Transverse colon (tissue), 4 donors: ENCODE measurements around the gene FCRL6.

Experiments
- POLR2A ChIP-seq: fragments of 450-650 bp; IDR thresholded peaks from one replicate; pipeline ENCODE4 v1.6.1; 2016; ENCODE audit warnings: antibody characterized with exemption, mild to moderate bottlenecking, moderate library complexity
- POLR2AphosphoS5 ChIP-seq, 3 donors: sonication (generic); formaldehyde crosslinking; IDR thresholded peaks; one replicate each; pipeline ENCODE4 v1.6.1; 2016; ENCODE audit warnings: antibody characterized with exemption in 3 of 3
- TF ChIP-seq, protein P1 (sequence below), 5 experiments: fragments of 200-600 bp in 3 of 5; fragments of 450-650 bp in 2 of 5; sonication (generic) in 3 of 5; IDR thresholded peaks; 1 replicate in 2 of 5; 2 replicates in 3 of 5; pipeline ENCODE4 v1.5.1; 2016 to 2017; ENCODE audit warnings: antibody characterized with exemption in 5 of 5, inconsistent platforms in 3 of 5, mild to moderate bottlenecking in 2 of 5, moderate library complexity in 1 of 5

DNA sequence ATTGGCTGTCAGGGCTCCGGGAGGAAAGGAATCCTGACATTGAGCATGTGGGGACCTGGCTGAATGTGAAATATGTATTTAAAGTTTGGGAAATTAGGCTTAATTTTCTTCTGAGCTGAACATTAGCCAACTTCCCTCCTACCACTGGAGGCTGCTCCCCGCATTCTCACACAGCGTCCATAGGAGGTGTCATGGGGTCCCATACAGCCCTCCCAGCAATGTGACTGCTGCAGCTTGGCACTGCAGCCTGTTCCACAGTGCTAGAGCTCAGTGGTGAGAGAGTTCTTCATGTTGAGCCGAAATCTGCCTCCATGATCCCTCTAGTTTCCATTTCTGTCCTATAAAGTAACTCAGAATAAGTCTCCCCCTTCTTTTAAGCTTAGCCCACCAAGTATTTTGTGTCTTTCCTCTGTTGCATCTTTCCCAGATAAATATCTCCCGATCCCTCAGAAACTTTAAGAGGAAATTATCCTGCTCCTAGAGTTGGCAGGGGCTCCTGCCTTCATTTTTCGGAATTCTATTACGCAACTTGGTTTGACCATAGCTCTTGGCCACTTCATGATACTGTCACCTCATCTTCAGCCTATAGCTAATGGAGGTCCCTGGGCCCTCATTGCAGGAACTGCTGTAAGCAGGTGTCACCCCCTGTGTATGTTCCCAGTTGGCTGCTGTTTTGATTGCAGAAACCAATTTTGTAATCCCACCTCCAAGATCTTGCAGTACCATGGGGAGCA lies 2.0 kb downstream of the FCRL6 start:
- TF ChIP-seq, protein P1, sequence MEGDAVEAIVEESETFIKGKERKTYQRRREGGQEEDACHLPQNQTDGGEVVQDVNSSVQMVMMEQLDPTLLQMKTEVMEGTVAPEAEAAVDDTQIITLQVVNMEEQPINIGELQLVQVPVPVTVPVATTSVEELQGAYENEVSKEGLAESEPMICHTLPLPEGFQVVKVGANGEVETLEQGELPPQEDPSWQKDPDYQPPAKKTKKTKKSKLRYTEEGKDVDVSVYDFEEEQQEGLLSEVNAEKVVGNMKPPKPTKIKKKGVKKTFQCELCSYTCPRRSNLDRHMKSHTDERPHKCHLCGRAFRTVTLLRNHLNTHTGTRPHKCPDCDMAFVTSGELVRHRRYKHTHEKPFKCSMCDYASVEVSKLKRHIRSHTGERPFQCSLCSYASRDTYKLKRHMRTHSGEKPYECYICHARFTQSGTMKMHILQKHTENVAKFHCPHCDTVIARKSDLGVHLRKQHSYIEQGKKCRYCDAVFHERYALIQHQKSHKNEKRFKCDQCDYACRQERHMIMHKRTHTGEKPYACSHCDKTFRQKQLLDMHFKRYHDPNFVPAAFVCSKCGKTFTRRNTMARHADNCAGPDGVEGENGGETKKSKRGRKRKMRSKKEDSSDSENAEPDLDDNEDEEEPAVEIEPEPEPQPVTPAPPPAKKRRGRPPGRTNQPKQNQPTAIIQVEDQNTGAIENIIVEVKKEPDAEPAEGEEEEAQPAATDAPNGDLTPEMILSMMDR (IDR thresholded peaks at IDR 0.05), result no peak
- TF ChIP-seq POLR2A, result no peak
- TF ChIP-seq POLR2AphosphoS5 (IDR thresholded peaks at IDR 0.05), result no peak
